Hepatic stellate cell (primary cell): ENCODE data around the gene MACROD1.

Experiments used
- DNase-seq: peaks from one replicate; pipeline ENCODE4 v3.0.0; 2011; ENCODE audit warnings: low spot score

The MACROD1 gene

DNA sequence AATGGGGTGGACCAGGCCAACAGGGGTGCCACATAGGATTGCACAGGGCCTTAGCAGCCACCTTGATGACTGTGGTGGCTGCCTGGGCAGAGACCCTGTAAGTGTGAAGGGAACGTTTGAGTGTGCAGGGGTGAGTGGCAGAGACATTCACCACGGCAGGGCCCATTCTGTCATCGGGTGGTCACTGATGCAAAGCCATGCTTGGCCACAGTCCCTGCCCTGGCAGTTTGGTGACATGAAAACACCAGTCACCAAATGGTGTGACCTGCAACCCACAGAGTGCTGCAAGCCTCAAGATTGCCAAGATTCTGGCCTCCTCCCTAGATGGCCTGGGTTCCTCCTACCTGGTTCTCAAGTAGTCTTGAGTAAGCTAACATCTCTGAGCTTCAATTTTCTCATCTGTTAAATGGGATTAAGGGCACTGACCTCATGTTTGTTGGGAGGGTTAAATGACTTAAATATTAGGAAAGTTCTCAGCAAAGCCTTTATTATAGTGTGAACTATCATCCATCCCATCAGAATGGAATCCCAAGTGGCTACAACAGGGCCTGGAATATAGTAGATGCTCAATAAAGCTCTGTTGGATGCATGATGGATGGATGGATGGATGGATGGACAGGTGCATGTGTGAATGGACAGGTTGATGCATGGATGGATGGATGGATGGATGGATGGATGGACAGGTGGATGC, 53.0 kb downstream of the MACROD1 start:
- DNase-seq: no peak

DNA sequence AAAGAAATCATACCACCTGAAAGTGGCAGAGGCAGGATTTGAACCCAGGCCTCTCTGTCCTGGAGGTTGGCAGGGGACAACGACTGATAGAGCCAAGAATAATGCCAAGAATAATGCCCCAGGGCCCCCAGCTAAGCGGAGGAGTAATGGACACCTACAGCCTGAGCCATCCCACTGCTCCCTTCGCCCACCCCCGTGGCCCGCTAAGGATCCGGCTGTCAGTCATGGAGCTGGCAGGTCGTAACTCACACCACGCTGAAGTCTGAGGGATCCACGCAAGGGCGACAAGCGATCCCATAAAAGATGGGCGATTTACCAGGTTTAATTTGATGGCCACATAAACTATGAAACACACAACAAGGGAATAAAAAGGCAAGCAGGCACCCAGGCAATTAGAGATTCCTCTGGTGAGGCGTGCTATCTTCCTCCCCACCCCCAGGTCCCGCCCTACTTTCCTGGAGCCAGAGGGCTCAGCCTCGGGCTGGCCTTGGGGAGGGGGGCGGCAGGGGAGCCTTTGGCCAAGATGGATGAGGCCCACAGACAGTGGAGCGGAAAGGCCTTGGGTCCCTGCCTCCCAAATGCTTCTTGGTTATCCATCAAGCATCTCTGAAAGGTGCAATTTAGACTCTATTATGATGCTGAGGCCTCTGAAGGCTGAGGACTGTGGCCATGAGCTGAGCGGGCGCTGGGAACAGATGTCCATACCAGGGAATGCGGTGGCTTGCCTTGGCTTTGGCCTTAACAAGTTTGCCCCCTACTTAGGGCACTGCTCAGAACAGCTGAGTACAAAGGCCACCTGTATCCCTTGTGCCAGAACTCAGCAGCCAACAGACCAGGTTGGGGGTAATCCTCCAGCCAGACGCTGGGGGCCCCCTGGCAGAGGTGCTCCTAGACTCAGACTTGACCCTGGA, 55.2 kb downstream of the MACROD1 start:
- DNase-seq: no peak

DNA sequence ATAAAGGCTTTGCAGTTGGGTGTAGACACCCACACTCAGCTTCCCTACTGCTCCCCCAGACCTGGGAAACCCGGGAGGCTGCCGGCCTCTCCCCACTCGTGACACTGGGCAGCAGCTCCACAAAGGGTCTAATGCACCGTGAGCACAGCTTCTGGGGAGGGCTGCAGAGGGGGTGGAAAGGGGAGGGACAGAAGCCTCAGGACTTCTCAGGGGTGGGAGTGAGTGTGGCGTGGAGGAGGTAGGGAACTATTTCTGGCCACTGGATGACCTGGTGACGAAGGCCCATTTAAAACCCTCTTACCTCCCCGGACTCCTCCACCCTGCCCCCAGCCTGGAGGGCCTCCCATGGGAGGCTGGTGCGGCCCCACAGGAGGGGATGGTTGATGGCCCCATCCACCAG, 56.6 kb downstream of the MACROD1 start:
- DNase-seq: no peak

DNA sequence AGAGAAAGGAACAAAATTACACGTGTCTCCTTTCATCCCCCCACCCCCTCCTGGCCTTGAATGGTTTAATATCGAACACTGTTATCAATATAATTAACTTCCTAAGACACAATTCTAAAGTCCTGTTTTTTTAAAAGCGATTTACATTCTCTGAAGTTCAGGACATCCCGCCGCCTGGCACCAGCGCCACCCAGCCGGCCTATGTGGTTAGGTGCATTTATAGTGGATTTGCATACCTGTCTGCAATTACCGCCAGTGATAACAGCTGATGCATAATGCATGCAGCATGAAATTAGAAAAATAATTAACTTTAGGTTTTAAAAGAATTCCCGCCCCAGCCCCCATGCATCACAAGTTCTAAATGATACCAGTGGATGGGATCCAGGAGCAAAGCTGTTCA, 58.6 kb downstream of the MACROD1 start:
- no peak for DNase-seq

DNA sequence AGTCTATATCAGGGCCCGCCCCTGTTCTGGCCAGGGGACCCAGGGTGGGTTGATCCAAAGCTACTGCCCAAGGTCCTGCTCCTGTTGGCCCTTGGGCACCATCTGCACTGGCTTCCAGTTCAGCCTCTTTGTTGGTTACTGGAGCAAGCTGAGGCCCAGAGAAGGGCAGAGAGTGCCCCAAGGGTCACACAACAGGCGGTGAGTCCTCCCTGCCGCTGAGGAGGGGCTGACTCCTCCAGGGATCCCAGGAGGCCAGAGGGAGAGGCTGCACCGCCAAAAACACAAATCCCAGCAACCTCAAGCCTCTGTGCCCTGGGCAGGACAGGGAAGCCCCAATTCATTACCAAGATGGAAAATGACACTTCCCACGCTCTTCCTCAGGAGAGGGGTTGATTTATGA, 61.3 kb downstream of the MACROD1 start:
- no peak for DNase-seq

DNA sequence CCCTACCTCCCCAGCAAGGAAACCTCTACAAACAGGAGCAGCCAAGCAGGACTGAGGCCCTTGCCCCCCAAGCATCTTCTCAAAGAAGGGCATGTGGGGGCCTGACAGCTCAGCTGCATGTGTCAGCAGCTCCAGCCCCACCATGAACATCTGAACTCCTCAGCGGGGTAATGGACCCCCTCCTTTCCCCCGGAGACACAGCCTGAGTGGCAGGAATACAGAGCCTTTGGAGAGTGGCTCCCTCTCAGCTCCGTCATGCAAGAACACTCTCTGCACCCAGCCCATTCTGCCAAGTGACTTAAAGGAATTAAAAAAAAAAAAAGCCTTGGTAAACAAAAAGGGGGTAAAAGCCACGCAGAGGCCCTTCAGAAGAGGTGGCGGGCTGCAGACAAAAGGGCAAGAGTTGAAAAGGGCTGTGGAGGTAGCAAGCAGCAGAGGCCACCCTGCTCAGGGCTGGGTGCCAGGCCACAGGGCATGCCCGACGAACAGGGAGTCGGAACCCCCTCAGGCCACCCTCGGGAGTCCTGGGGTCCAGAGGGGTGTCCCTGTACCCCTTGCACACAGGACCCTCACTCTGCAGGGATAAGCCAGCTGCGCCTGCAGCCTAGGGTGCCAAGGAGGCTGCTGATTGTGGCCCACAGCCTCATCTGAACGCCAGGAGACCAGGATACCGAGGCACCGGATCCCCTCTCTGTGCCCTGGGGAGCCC, 62.5 kb downstream of the MACROD1 start:
- no peak for DNase-seq

DNA sequence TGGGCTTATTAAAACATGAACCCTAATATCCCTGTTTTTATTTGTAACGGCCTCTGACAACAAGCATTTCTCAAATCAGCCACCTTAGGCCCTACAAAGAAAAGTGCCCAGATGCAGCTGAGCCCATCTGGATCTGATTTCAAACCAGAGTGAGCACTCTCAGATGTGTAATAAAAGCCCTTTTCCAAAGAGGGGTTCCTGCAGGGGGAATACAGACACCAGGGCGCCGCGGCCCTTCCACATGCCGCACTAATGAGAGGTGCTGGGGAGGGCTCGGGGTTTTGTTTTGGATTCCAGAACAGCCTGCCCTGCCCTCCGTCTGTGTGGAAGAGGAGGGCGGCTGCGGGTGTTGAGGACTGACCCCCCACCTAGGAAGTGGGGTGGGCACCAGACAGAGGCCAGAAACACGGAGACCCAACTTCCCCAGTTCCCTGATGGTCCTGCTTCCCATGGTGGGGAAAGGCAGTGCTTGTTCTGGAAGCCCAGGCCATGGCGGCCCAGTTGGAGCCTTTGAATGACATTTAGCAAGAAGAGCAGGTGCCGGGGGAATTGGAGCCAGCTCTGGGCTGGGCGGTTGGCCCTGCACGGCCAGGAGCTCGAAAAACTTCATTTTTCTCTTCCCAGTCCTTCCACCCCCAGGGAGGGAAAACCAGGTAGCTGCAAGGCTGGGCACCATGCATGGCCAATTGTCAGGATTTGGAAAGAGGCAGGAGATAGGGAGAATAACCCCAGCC, 63.7 kb downstream of the MACROD1 start:
- DNase-seq: no peak

DNA sequence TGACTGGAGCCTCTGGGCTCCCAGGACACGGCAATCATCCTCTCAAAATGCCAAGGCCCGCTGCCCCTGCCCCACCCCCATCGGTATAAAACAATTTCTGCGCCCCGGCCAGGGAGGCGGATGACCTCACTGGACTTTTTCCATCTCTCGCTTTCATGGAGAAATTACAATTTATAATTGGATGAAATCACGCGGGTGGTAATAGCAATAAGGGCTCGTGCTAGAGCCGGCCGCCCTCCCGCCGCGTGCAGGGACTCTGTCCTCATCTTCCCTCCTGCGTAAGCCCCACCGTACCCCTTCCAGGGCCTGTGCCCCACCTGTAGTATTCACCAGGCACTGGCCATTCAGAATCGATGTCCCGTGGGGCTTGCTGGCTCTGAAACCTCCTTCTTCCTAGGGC, 64.5 kb downstream of the MACROD1 start:
- no peak for DNase-seq

DNA sequence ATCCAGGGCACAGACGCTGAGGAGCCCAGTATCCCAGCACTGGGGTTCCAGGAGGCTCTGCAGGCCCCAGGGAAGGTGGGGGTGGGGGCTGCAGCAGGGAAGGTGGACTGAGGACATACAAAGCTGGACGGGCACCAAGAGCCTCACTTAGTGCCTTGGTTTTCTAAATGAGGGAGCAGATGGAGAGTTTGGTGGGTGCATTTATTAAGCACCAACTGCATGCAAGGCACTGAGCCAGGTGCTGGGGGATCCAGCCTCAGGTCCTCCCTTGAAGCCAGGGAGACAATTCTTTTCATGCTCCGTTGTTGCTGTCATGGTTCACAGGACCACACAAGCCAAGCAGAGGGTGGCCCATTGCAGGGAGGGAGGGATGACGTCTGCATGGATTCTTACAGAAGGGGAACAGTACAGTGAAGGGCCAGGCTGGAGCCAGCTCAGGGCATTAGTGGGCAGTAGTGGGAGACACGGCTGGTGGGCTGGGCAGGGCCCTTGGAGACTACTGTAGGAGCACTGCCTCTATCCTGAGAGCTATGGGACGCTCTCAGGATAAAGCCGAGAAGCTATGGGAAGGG, 65.0 kb downstream of the MACROD1 start:
- no peak for DNase-seq

DNA sequence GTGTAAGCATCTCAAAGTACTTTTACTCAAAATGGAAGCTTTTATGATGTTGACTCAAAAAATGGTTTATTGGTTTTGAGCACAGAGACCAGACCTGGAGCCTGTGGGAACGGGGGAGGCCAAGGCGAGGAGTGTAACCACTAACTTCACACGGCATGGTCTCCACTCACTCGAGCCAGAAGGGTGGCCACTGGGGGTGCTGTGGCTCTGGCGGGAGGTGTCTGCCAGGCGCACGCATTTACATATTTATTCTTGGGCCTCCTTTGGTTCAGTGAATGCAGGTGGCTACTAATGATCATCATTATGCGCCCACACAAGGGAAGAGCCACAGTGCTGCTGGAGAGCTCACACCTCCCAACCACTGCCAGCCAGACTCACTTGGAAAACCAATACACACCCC, 65.6 kb downstream of the MACROD1 start:
- DNase-seq: no peak

DNA sequence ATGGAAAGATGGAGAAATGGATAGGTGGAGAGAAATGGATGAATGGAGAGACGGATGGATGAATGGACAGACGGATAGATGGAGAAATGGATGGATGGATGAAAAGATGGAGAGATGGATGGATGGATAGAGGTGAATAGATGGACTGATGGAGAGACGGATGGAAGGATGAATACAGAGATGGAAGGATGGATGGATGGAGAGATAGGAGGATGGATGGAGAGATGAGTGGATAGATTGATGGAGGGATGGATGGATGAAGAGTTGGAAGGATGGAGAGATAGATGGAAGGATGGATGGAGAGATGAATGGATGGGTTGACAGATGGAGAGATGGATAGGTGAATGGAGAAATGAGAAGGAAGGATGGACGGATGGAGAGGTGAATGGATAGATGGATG, 66.5 kb downstream of the MACROD1 start:
- no peak for DNase-seq

DNA sequence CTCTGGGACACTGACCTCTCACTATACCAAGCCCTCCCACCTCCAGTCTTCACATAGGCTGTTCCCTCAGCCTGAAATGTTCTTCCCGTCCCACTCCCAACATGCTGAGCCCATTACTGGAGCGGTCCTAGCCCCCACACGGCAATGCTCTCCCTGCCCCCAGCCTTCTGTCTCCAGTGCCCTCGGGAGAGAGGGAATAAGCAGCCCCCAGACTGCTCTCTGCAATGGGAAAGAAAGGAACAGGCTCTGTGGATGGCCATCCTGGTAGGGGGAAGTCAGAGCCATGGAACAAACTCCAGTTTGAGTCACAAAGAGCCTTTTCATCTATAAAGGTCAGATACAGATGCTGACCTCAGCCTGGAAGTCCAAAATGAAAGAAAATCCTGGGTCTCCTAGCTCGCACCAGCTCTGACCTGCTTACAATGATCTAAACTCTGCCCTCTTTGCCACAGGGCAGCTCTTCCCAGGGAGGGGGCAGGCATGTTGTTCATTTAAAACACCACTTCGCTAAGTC, 67.5 kb downstream of the MACROD1 start:
- DNase-seq: no peak

DNA sequence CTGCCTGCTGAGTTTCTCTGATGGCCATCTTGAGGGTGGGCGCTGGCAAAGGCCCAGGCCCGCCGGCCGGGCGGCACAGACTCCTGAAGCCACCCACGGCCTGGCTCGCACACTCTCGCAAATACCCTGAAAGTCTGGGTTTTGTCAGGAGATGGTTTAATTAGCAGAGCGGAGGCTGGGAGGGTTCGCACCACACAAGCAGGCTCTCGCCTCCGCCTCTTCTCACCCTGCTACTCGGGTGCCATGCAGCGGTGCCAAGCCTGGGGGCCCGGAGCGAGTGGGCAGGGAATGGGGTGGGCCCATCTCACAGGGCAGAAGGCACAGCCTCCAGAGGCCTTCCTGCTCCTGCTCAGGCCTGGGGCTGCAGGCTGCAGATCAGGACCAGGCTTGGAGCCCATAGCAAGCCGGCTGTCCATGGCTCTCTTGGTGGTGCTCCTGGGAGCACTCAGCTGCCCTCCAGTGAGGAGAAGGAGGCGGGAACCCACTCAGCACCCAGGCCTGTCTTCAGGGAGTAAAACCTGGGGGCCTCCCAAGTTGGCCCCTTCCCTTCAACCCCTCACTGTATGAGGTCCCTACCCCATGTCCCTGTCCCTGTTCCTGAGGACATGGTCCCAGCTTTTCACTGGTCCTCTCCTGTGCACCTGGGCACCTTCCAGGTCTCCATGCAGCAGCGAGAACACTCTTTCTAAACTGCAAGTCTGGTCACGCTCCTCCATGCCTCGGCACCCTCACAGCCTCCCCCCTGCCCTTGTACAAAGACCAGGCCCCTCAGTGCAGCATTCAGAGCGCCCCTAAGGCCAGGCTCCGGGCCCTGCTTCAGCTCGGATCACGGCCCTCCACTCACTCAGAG, 68.2 kb downstream of the MACROD1 start:
- no peak for DNase-seq

DNA sequence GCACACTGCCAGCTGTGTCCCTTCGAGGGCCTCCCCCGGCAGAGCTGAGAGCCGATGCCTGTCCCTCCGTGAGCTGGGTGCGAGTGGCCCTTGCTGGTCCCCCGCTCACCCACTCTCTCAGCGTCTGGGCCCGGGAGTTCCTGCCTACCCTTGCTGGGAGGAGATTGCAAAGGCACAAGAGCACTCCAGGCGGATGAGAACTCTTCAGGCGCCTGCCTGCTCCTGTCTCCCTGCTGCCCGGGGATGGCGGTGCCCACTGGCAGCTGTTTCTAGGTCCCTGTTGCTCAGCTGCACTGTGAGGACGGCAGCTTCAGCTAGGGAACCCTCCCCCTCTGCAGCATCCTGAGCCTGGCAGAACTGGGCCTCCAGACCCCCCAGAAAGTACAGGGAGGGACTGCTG, 69.1 kb downstream of the MACROD1 start:
- no peak for DNase-seq

DNA sequence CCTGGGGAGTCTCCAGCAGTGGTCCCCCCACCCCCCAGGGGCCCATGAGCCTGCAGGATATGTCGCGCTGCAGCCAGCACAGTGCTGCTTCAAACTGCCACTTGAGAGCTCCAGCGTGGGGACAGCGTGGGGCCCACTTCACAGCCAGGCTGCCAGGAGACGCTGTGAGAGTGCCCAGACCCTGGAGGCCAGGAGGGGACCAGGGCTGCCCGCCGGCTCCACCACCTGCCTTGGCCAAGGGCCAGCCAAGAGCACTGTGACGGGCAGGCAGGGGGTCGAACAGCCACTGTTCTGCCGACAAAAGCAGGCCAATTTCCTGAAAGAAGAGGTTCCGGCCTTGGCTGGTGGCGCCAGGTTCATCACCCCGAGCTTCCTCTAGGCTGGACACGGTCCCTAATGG, 70.0 kb downstream of the MACROD1 start:
- DNase-seq: no peak

DNA sequence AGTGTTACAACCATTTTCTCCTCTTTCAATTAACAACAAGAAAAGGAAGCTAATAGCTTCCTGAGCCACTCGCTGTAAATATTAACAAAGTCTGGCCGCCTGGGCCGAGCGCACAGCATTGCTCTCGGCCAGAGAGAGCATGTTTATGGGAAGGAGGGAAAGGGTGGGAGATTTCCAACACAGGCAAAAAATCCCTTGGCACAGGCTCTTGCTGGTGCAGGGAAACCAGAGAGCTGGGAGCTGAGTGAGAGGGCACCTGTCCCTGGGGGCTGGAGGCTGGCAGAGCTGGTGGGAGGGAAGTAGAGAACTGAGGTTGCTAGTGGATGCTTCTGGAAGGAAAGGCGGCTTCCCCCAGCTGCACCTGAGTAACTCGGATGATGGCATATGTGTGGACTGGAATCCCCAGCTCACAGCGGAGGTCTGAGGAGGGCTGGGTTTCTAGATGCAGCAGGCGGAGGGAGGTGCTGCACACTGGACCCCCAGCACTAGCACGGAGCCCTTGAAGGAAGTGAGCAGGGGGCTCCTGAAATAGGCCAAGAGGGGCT, 70.6 kb downstream of the MACROD1 start:
- no peak for DNase-seq

DNA sequence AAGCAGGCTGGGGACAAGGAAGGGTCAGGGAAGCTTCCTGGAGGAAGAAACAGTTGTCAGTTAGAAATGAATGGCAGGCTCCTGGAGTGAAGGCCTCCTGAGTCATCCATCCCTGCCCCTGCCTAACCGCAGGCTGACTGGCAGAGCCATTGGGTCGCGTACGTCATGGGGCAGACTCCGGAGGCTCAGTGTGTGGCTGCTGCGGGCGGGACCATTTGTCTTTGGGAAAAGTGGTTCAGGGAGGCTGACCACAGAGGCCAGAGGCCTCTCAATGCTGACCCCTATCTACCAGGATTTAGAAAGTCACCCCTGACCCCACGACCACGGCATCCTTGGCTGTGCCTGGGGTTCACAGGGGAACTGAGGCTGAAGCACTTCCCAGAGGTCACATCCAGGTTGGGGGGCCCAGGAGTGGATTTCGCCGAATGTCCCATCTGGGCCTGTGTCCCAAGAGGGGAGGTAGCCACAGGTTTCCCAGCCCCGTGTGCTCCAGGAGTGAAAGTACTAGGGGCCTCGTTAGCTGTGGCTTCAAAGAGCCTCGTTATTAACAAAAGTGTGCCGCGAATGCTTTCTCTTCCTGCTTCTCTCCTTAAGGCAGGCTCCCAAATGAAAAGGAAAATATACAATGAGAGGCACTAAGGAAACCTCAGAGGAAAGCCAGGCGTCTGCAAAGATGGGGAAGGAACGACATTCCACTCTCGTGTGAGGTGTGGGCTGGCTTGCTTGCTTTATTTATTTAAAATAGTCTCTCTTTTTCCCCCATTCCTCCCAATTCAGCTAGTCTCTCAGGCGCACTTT, 71.3 kb downstream of the MACROD1 start:
- peak; percentile 91 for DNase-seq

DNA sequence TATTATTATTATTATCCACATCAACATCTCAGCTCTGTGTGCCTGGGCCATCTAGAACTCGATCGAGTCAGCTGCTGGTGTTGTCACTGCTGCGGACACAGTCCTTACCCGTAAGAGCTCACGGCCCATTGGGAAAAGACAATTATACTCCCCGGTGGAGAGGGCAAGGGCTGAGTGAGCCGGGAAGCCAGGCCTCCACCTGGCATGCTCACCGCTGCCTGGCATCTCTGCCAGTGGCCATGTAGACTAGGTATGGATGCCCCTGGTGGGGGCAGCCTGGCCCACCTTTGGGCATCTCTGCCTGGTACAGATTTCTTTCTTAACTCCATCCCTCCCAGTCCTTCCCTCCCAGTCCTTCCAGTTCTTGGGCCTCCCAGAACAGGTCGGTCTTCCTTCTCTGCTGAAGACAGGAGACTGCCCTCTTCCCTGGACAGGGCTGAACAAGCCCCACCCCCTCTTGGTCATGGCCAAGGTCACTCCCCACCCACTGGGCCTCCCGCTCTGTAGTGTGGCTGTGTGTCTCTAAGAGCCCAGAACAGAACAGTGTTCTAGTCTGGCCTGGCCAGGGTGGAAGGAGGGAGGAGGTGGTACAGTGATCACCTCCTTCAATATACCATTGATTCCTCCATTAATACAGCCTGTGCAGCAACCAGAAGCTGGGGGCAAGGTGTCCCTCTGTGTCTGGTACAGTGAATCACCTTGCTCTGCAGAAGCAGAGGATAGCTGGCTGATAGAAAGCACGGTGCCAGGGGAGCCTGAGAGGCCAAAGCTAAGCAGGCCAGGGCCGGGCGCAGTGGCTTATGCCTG, 72.5 kb downstream of the MACROD1 start:
- DNase-seq: no peak

DNA sequence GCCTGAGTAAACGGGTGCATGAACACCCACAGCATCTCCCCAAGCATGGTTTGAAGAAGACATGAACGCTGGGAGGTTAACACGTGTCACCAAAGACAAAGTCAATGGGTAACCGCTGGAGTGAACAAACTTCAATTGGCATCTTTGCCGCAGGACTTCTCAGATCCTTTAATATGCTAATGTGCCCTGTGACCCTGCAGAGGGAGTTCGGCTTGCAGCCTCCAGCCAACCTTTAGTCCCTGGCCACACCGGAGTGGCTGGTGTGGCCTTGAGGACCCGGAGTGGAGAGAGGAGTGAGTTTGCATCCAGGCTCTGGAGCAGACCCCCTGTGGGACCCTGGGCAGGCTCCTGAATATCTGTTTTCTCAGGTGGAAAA, 73.2 kb downstream of the MACROD1 start:
- no peak for DNase-seq
